Astrocyte of the spinal cord (primary cell): Measurements from ENCODE around the gene ALG6.

Experiments used
- DNase-seq: peaks from one replicate; pipeline ENCODE4 v3.0.0; 2011; ENCODE audit warnings: low read depth, low spot score
- H3K4me3 ChIP-seq: 2 replicates; pipeline ENCODE4 v1.5.1; 2011; ENCODE audit warnings: low read depth, mild to moderate bottlenecking, low read length, moderate library complexity
- CTCF ChIP-seq: IDR thresholded peaks from 2 replicates; pipeline ENCODE4 v1.5.1; 2012; ENCODE audit warnings: low read depth, mild to moderate bottlenecking, low read length, inconsistent platforms
- in situ Hi-C: cut with HindIII; loops from 2 replicates; pipeline ENCODE4 v1.10.0; 2017; ENCODE audit warnings: low sequenced_read_pairs

Gene ALG6

GRCh38 chr1:63423649-63424048, 56.2 kb downstream of the ALG6 start:
- TF ChIP-seq CTCF: no peak
- in situ Hi-C loops: no loop called here
- H3K4me3 ChIP-seq: no peak overlapping the region
- DNase-seq: no peak

- H3K4me3 ChIP-seq: no peak overlapping the region
- in situ Hi-C loops: no loop called here
- no peak for DNase-seq
These were observed 61.4 kb downstream of the ALG6 start for GRCh38 chr1:63428815-63429214.

GRCh38 chr1:63429281-63429680, 61.9 kb downstream of the ALG6 start:
- H3K4me3 ChIP-seq: no peak overlapping the region
- in situ Hi-C loops: no loop called here
- no peak for DNase-seq
- no peak for TF ChIP-seq CTCF

More at GRCh38 chr1:63428815-63429214, 61.4 kb downstream of the ALG6 start:
- no peak for TF ChIP-seq CTCF

- in situ Hi-C loops: no loop called here
- no peak for TF ChIP-seq CTCF
- DNase-seq: no peak
- H3K4me3 ChIP-seq: no peak overlapping the region
These were observed 67.7 kb downstream of the ALG6 start for GRCh38 chr1:63435161-63435560.

- TF ChIP-seq CTCF: no peak
- in situ Hi-C loops: no loop called here
- no peak for DNase-seq
- no peak overlapping the region for H3K4me3 ChIP-seq
These were observed 74.7 kb downstream of the ALG6 start for GRCh38 chr1:63442141-63442475.

GRCh38 chr1:63448731-63449246, 81.4 kb downstream of the ALG6 start:
- no peak for DNase-seq
- in situ Hi-C loops: no loop called here
- H3K4me3 ChIP-seq: no peak overlapping the region
- TF ChIP-seq CTCF: no peak

GRCh38 chr1:63450416-63450815, 83.0 kb downstream of the ALG6 start:
- in situ Hi-C loops: no loop called here
- DNase-seq: no peak
- no peak overlapping the region for H3K4me3 ChIP-seq
- TF ChIP-seq CTCF: no peak
